22Rv1 (cell line): Measurements from ENCODE around the gene MAML1.
"Not testable (repeated sequence)": the region's sequence is repeated elsewhere in the genome, so short reads cannot be mapped to it uniquely, and the experiment has no call there.

ENCODE experiments used
- ZFX ChIP-seq: fragments of 450-650 bp; IDR thresholded peaks from 2 replicates; pipeline ENCODE4 v1.6.1; 2017; ENCODE audit warnings: antibody characterized with exemption, borderline replicate concordance
- TF ChIP-seq, protein P1 (sequence below): fragments of 450-650 bp; IDR thresholded peaks from 2 replicates; pipeline ENCODE4 v1.5.1; 2017; ENCODE audit warnings: mild to moderate bottlenecking

DNA sequence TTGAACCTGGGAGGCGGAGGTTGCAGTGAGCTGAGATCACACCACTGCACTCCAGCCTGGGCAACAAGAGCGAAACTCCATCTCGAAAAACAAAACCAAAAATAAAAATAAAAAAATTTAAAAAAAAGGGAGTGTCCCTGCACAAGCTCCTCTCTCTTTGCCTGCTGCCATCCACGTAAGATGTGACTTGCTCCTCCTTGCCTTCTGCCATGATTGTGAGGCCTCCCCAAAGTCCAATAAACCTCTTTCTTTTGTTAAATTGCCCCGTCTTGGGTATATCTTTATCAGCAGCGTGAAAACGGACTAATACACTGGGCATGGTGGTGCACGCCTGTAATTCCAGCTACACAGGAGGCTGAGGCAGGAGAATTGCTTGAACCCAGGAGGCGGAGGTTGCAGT is 56.7 kb downstream of the MAML1 start:
- TF ChIP-seq, protein P1, sequence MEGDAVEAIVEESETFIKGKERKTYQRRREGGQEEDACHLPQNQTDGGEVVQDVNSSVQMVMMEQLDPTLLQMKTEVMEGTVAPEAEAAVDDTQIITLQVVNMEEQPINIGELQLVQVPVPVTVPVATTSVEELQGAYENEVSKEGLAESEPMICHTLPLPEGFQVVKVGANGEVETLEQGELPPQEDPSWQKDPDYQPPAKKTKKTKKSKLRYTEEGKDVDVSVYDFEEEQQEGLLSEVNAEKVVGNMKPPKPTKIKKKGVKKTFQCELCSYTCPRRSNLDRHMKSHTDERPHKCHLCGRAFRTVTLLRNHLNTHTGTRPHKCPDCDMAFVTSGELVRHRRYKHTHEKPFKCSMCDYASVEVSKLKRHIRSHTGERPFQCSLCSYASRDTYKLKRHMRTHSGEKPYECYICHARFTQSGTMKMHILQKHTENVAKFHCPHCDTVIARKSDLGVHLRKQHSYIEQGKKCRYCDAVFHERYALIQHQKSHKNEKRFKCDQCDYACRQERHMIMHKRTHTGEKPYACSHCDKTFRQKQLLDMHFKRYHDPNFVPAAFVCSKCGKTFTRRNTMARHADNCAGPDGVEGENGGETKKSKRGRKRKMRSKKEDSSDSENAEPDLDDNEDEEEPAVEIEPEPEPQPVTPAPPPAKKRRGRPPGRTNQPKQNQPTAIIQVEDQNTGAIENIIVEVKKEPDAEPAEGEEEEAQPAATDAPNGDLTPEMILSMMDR: not testable (repeated sequence)
- TF ChIP-seq ZFX: not testable (repeated sequence)
